Stimulated activated CD8-positive, alpha-beta memory T cell treated with anti-CD3 and anti-CD28 coated beads, Interleukin-15, amount 100 ng/mL, for 48 hours (primary cell): Measurements from ENCODE around the gene BMF.
A peak's percentile ranks its signal among the peaks of the same experiment; 100 is the strongest.

Source experiments
- DNase-seq, 2 donors: peaks; one replicate each; pipeline ENCODE4 v3.0.0-alpha.2; 2020; ENCODE audit warnings: low read depth in 2 of 2

The BMF gene

DNA sequence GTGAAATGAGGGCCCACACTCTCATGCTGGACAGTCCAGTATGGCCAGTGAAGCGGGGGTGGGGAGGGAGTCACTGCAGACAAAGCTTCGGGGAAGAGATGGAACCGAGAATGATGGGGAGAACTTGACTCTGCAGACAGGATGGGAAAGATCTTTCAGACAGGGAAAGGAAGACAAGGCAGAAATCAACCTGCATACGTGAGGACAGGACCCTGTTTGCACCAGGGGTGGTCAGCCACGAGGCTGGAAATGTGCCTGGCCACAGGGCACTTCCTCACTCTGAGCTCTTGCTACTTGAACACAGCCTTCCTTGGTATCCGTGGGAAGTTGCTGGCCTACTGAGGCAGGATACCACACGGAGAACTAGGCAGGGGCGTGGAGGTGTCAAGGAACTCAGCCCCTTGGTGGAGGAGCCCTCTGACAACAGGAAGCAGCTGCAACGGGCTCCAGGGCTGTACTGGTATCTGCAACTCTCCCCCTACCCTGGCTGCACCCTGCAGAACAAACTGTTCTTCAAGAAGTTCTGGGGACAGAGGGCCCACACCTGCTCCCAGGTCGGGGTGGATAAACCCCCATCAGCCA, 60.4 kb downstream of the BMF start:
- no peak for DNase-seq

DNA sequence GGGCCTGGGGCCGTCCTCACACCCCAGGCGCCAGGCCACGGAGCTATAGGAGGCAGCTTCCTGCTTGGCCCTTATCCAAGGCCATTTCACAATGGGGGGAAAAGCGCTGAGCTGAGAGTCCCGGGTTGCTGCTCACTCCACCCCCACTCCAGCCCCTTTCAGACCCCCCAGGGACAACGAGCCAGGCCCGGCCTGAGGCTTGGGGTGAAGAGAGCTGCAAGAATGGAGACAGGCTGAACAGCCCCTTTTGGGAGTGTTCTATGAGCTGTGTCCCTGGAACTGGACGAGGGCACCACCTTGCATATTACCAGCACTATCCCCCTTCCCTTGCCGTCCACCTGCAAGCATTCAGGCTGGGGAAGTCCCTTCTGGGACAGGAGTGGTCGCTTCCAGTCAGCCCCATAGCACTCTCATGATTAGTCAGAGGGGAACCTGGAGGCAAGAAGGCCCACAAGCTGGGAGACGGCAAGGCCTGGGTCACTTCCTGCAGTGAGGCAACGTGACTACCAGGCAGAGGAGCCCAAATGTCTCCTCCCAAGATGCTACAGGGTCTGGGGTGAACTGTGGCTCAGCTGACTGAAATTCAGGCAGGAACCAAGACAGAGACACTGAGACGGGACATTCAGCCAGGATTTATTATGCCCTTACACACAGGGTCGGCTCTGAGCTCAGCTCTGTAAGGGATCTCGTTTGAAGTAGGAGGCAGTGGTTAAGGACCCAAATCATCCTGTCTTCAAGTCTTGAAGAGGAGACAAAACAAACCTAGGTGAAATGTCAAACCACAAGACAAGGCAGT, 61.1 kb downstream of the BMF start:
- DNase-seq, result peak; percentile 71

DNA sequence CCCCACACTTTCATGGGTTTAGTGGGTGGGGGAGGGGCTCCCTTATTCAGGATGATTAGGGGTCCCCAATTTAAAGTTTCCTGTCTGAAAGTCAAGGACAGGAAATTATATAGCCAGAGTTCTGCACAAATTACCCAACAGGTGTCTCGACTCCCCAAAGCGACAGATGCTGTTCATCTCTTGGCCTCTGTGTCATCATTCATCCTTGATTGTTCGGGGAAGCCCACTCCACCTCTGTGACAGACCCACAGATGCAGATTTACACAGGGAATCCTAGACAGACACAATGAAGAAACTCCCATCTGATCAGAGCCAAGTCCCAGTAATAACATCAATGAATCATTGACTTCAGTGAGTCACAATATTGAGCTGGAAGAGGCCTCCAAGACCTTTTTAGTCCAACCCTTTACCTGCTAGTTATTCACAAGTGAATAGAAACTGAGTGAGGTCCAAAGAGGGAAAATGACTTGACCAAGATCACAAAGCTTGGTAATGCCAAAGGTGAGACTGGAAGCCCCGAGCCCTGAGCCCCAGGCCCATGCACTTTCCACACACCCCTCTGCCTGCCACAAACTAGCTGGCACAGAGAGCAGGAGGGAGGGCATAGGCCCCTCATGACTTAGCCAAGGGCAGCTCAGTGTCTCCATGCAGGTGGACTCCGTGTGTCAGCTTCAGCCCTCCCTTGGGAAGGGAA, 61.8 kb downstream of the BMF start:
- DNase-seq, result no peak

DNA sequence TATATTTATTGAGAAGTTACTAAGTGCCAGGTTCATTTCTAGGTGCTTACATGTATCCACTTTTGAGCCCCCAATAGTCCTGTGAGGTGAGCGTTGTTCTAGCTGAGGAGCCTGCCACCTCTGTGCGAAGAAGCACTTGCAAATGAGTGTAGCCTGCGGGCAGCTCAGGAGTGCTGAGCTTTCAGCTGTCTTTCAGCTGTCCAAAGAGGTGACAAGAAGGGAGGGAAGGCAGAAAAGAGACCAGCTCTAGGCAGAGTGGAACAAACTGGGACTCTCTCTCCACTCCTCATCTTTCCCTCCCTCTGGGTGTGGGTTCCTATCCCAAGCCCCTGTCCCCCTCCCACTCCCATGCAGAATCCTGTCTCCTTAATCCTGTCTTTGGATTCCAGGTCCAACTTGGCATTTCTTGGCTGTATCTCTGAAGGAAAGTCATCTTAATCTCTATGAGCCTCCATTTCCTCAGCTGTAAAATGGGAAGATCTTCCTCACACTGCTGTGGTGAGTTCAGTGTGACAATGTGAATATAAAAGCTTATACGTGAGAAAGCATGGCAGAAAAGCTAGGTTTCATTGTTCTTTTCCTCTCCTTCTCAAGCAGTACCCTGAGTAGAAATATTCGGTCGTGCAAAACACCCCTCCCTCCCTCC, 63.0 kb downstream of the BMF start:
- DNase-seq, result no peak

DNA sequence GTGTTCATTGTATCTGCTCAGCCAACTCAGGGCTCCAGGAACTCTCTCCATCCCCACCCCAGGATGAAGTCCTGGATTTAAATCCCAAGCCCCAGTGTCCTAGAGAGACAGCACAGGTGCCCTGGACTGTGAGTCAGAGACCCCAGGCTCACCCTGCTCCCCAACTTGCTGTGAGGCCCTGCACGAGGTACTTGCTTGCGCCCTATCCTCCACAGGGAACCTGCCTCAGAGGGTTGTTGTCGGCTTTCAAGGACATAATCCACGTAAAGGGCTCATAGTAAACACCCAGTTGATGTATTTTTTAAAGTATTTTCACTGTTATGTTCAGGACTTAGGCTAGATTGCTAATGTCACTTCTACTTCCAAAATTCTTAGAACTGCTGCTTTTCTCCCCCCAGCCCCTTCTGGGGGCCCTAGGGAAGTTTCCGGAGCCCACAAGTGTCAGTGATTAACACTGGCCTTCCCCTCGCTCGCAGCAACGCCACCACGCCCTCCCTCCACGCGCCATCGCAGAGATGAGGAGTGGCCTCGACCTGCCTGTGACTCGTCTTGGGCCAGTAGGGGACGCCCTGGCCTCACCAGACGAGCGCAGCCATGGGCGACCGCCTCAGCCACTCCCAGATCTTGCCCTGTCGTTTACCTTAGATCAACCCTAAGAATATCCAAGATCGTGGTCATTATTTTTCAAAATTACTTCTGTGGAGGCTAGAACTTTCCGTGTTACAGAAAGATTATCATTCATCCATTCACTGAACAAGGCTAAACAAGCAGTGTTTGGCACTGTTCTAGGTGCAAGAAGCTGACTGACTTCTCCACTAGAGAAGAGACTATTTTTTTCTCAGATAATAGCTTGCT, 63.7 kb downstream of the BMF start:
- peak; percentile 86 for DNase-seq

DNA sequence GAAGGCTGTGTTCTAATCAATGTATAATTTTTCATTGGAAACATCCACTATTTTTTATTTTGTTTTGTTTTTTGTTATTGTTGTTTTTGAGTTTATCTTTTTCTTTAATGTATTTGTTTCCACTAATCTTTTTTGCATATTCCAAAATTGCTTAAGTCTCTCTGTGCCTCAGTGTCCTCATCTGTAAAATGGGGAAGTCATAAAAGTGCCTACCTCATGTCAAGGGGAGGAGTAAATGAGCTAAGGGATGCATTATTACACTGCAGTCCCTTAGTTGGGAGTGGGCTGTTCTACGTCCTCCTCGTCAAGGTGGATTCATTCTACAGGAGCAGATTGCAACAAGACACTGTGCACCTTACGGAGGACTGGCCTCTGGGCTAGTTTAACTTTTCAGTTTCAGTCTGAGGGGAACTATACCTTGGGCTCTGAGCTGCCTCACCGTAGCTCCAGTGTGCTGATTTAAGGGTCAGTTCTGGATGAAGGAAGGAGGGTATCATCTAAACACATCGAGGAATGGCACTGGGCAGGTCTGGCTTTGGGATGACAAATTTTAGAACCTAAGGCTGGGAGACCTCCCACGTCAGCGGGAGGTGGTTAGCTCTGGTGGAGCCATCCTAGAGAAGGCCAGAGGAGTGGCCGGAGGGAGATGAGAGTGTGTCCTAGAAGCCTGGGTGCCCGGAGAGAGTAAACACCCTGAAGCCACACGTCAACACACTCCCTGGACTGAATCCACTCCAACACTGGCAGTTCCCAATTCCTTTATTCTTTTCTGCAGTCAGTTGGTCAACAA, 64.6 kb downstream of the BMF start:
- DNase-seq, result no peak

DNA sequence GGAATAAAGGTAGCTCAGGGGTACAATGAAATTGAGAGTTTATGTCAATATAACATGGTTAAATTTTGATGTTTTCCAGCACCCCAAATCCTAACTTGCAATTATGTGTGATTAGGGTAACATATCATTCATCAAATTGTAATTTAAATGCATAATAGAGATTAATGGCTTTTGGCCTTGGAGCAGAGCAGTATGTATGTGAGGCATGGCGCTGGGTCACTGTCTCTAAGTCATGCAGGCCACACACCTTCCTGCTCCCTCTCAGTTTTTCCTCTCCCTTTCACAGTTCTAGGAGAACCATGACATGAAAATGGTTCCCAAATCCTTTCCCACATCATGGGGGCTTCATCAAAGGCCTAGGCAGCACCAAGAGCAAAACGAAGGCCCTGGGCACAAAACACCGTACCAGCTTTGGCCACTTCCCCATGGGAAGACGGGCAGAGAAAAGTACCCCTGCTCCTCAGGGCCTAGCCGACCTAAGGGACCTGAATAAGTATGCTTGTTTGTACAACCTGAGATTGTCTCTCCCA, 65.8 kb downstream of the BMF start:
- DNase-seq, result no peak

- DNase-seq, result no peak
Measured at GRCh38 chr15:40040770-40041169, 67.9 kb downstream of the BMF start.

DNA sequence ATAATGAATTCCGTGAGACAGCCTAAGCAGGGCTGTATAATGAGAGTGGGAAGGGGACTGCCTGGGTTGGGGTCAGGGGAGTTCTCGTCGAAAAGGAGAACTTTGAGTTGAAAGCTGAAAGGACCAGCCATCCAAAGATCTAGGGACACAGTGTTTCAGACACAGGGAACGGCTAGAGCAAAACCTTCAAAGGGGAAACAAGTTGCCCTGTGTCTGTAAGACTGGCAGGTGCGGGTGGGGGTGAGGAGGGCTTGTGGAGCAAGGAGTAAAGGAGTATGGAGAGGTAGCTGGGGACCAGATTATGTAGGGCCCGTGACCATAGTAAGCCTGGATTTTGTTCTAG, 68.4 kb downstream of the BMF start:
- no peak for DNase-seq

DNA sequence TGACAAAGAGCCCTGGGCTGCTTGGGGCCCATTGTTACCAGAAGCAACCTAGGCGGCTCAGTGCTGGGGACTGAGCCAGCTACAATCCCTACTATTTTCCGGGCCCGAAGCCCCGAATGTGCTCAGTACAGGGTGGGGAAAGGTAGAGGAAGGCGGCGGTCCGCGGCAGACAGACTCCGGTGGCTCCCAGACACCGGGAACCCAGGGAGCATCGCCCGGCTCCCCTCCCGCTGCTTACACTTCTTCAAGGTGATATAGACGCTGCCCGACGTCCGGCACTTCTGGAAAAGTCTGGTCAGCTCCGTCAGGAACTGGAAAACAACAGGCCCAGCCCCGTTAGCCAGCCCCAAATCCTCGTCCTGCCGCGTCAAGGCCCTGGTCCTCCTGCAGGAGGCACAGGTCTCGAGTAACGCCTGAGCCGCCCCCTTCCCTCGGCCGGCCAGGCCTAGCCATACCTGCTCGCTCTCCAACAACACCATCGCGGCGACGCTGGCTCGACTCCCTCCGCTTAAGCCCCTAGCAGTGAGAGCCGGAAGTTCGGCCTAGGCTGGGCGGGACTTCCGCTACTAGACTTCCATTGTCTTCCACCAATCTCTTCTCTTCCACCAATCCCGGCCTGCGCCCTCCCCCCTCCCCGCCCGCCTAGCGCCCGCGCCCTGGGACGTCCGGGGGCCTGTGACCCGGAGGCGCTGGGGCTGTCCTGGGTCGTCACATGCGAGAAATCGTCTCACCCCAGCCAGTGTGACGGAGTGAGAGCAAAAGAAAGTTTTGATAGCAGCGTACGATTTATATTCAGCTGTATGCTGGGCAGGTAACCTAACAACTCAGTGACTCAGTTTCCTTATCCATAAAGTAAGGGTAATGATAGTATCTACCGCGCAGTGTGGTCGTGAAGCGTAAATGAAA, 69.8 kb downstream of the BMF start, which contains the start of gene SRP14:
Gene SRP14, minus strand, starts transcription at position 544 of the 906 bp plus-strand sequence. Its CDS starts 65 bp downstream, at position 479.
- DNase-seq, result peak; percentile 93

GRCh38 chr15:40038275-40038637, 70.4 kb downstream of the BMF start:
- DNase-seq, result no peak
